ENCODE results near the gene MEGF11. TPM values are rescaled to one million over a fixed set of nuclear protein-coding genes. Genes with fewer than 3 reads are reported as not detected.

MEGF11 gene
- total RNA-seq, 2 donors from 2014 or later, result not detected

DNA sequence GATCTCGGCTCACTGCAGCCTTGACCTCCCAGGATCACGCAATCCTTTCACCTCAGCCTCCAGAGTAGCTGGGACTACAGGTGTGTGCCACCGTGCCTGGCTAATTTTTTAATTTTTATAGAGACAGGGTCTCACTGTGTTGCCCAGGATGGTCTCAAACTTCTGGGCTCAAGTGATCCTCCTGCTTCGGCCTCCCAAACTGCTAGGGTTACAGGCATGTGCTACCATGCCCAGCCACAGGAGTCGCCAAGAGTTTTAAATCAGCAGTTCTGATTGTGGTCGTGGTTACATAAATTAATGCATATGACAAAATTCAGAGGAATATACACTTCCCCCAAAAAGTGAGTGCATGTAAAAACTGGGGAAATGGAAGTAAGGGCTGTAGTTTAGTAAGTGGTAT is 32.9 kb downstream of the MEGF11 start:
- Histone ChIP-seq H3K36me3 (replicated peaks in 1 of 2; ENCODE audit: insufficient read depth in 1 of 2, low read depth in 2 of 2) (no peaks in the 10 kb centered on the region), H3K4me3 (no peak overlapping the region), H3K27me3 (no peaks in the 10 kb centered on the region), H3K9me3 (no peaks in the 10 kb centered on the region), H3K4me1 (no peaks in the 10 kb centered on the region), H3K27ac (no peak overlapping the region)
- 87% methylated on average over 6 of the region's 6 CpGs for WGBS, 2 donors
- intact Hi-C loops (cut with DNase I), result no loop called here
- no peak for DNase-seq
- TF ChIP-seq POLR2A (IDR thresholded peaks at IDR 0.05), result no peak
- TF ChIP-seq, protein P1, sequence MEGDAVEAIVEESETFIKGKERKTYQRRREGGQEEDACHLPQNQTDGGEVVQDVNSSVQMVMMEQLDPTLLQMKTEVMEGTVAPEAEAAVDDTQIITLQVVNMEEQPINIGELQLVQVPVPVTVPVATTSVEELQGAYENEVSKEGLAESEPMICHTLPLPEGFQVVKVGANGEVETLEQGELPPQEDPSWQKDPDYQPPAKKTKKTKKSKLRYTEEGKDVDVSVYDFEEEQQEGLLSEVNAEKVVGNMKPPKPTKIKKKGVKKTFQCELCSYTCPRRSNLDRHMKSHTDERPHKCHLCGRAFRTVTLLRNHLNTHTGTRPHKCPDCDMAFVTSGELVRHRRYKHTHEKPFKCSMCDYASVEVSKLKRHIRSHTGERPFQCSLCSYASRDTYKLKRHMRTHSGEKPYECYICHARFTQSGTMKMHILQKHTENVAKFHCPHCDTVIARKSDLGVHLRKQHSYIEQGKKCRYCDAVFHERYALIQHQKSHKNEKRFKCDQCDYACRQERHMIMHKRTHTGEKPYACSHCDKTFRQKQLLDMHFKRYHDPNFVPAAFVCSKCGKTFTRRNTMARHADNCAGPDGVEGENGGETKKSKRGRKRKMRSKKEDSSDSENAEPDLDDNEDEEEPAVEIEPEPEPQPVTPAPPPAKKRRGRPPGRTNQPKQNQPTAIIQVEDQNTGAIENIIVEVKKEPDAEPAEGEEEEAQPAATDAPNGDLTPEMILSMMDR (IDR thresholded peaks at IDR 0.05), result no peak
- ATAC-seq, result no peak

DNA sequence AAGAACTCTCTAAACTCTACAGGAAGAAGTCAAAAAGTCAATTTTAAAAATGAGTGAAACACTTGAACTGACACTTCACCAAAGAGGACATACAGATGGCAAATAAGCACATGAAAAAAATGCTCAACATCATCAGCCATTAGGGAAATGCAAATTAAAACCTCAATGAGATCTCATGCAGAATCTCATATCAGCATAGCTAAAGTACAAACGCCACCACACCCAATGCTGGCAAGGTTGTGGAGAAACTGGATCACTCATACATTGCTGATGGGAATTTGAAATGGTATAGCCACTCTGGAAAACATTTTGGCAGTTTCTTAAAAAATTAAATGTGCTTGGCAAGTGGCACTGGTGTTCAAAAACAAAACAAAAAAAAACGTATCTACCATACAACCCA is 34.2 kb downstream of the MEGF11 start:
- DNase-seq, result no peak
- H3K27ac ChIP-seq, result no peak overlapping the region
- no peaks in the 10 kb centered on the region for H3K4me1 ChIP-seq
- no peaks in the 10 kb centered on the region for H3K27me3 ChIP-seq
- H3K4me3 ChIP-seq, result no peak overlapping the region
- no peaks in the 10 kb centered on the region for H3K9me3 ChIP-seq
- 59 to 74% methylated on average over 2 of the region's 2 CpGs for WGBS, 2 donors
- H3K36me3 ChIP-seq (replicated peaks in 1 of 2; ENCODE audit: insufficient read depth in 1 of 2, low read depth in 2 of 2), result no peaks in the 10 kb centered on the region
- intact Hi-C loops (cut with DNase I), result no loop called here
- TF ChIP-seq, protein P1 (IDR thresholded peaks at IDR 0.05), result no peak
- no peak for TF ChIP-seq POLR2A (IDR thresholded peaks at IDR 0.05)
- no peak for ATAC-seq

DNA sequence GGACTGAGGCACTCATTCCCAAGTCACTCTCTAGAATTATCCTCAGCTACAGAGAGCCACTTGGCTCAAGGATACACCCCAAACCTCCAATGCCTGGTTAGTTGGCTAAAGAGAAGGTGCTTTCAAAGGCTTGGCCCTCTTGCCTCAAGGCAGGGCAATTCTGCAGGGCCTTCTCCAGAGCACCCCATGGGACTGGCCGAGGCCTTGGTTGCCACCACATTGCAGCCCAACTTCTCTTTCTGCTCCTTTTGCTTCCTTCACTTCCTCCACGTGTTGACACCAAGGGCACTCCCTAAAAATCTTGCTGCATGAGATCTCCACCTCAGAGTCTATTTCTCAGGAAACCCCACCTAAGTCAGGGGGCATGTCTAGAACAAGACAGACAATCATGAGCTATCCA is 36.7 kb downstream of the MEGF11 start:
- no peaks in the 10 kb centered on the region for H3K36me3 ChIP-seq (replicated peaks in 1 of 2; ENCODE audit: insufficient read depth in 1 of 2, low read depth in 2 of 2)
- H3K27ac ChIP-seq, result no peak overlapping the region
- intact Hi-C loops (cut with DNase I), result no loop called here
- H3K9me3 ChIP-seq, result no peaks in the 10 kb centered on the region
- H3K4me3 ChIP-seq, result no peak overlapping the region
- H3K27me3 ChIP-seq, result no peaks in the 10 kb centered on the region
- DNase-seq (no peak), ATAC-seq (no peak)
- no peaks in the 10 kb centered on the region for H3K4me1 ChIP-seq
- TF ChIP-seq POLR2A (IDR thresholded peaks at IDR 0.05), result no peak
- TF ChIP-seq, protein P1 (IDR thresholded peaks at IDR 0.05), result no peak
- 58 to 60% methylated on average over 2 of the region's 2 CpGs for WGBS, 2 donors

DNA sequence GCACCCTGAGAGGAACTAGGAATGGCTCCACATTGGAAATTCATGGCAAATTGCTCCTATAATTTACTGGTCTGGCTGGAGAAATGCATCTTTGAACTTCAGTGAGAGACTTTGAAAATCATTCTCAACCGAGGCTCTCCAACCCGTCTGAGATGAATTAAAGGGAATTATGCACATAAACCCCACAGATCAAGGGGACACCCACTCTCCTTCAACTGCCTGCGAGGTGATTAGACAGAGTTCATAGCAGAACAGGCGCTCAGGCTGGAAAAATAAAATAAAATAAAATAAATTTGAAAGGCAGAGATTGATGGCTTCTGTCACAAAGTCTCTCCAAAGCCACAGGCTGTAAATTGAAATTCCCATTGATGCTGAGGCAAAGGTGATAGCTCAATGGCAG is 37.7 kb downstream of the MEGF11 start:
- Histone ChIP-seq H3K36me3 (replicated peaks in 1 of 2; ENCODE audit: insufficient read depth in 1 of 2, low read depth in 2 of 2) (no peaks in the 10 kb centered on the region), H3K27ac (no peak overlapping the region), H3K4me3 (no peak overlapping the region), H3K27me3 (no peaks in the 10 kb centered on the region), H3K4me1 (no peaks in the 10 kb centered on the region), H3K9me3 (no peaks in the 10 kb centered on the region)
- no peak for ATAC-seq
- TF ChIP-seq, protein P1 (IDR thresholded peaks at IDR 0.05), result no peak
- TF ChIP-seq POLR2A (IDR thresholded peaks at IDR 0.05), result no peak
- no peak for DNase-seq
- intact Hi-C loops (cut with DNase I), result no loop called here
- 73 to 74% methylated on average over 4 of the region's 4 CpGs for WGBS, 2 donors

DNA sequence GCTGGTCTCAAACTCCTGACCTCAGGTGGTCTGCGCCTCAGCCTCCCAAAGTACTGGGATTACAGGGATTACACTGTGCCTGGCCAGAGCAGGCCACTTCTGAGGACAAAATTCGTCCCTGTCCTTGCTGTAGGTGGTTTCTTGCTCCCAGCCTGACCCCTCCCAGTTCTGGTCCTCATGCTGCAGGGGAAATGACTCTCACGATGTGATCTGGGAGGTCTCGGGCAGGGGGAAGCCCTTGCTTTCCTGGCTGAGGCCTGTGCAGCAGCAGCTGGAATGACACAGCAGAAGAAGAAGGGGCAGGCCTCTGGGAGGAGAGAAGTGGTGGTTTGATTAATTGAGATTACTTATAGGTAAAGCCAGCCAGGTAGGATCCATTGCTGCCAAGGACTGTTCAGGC is 39.3 kb downstream of the MEGF11 start:
- H3K4me3 ChIP-seq, result no peak overlapping the region
- no peaks in the 10 kb centered on the region for H3K9me3 ChIP-seq
- TF ChIP-seq POLR2A (IDR thresholded peaks at IDR 0.05), result no peak
- TF ChIP-seq, protein P1 (IDR thresholded peaks at IDR 0.05), result no peak
- H3K4me1 ChIP-seq, result no peaks in the 10 kb centered on the region
- no peaks in the 10 kb centered on the region for H3K36me3 ChIP-seq (replicated peaks in 1 of 2; ENCODE audit: insufficient read depth in 1 of 2, low read depth in 2 of 2)
- ATAC-seq (no peak), DNase-seq (no peak)
- no peak overlapping the region for H3K27ac ChIP-seq
- intact Hi-C loops (cut with DNase I), result no loop called here
- whole genome bisulfite sequencing, 2 donors, result 70 to 80% methylated on average over 4 of the region's 4 CpGs
- no peaks in the 10 kb centered on the region for H3K27me3 ChIP-seq
